Loucy (cell line): ENCODE results near the gene DNAJC22.
"Not testable (repeated sequence)": the region's sequence is repeated elsewhere in the genome, so short reads cannot be mapped to it uniquely, and the experiment has no call there.

ENCODE experiments used
- H2AFZ ChIP-seq: fragments of 200-600 bp; sonication (generic); 2 replicates; pipeline ENCODE4 v1.6.0; 2016; ENCODE audit warnings: antibody characterized with exemption, mild to moderate bottlenecking, low read length, moderate library complexity
- H3F3A ChIP-seq: fragments of 200-600 bp; 2 replicates; pipeline ENCODE4 v1.6.0; 2016; ENCODE audit warnings: antibody characterized with exemption, low read depth, mild to moderate bottlenecking
- H3K27me3 ChIP-seq: fragments of 200-600 bp; sonication (generic); 2 replicates; pipeline ENCODE4 v1.6.1; 2014; ENCODE audit warnings: low read length, mild to moderate bottlenecking; ENCODE audit not compliant: insufficient read depth, poor library complexity, severe bottlenecking
- H3K36me3 ChIP-seq: fragments of 200-600 bp; sonication (generic); 2 replicates; pipeline ENCODE4 v1.6.1; 2016; ENCODE audit warnings: low read length; ENCODE audit not compliant: insufficient read depth
- H3K4me1 ChIP-seq: fragments of 200-600 bp; sonication (generic); 2 replicates; pipeline ENCODE4 v1.5.1; 2014; ENCODE audit warnings: low read length, mild to moderate bottlenecking; ENCODE audit not compliant: insufficient read depth, poor library complexity, severe bottlenecking
- H3K4me2 ChIP-seq: fragments of 200-600 bp; sonication (generic); 2 replicates; pipeline ENCODE4 v1.6.0; 2014; ENCODE audit warnings: antibody characterized with exemption, low read length, low read depth, mild to moderate bottlenecking; ENCODE audit not compliant: poor library complexity, severe bottlenecking
- H3K4me3 ChIP-seq: fragments of 200-600 bp; sonication (generic); 2 replicates; pipeline ENCODE4 v1.5.1; 2014; ENCODE audit warnings: low read length, mild to moderate bottlenecking, mixed read lengths; ENCODE audit not compliant: poor library complexity, severe bottlenecking
- H3K79me2 ChIP-seq: fragments of 200-600 bp; sonication (generic); 2 replicates; pipeline ENCODE4 v1.6.1; 2014; ENCODE audit warnings: low read length; ENCODE audit not compliant: insufficient read depth
- H3K9ac ChIP-seq: fragments of 200-600 bp; sonication (generic); 2 replicates; pipeline ENCODE4 v1.6.0; 2014; ENCODE audit warnings: mild to moderate bottlenecking, low read depth, low read length, moderate library complexity; ENCODE audit not compliant: poor library complexity, severe bottlenecking
- H3K9me2 ChIP-seq: fragments of 200-600 bp; sonication (generic); replicated peaks from 2 replicates; pipeline ENCODE4 v1.6.1; 2016; ENCODE audit warnings: low read depth, low read length, mixed read lengths
- H3K9me3 ChIP-seq: fragments of 200-600 bp; sonication (generic); 2 replicates; pipeline ENCODE4 v1.6.1; 2014; ENCODE audit warnings: mild to moderate bottlenecking, antibody characterized with exemption, low read length, low read depth; ENCODE audit not compliant: insufficient read depth
- H4K20me1 ChIP-seq: fragments of 200-600 bp; sonication (generic); 2 replicates; pipeline ENCODE4 v1.6.0; 2014; ENCODE audit warnings: antibody characterized with exemption, low read length, mild to moderate bottlenecking; ENCODE audit not compliant: insufficient read depth, poor library complexity, severe bottlenecking
- EZH2phosphoT487 ChIP-seq: fragments of 200-600 bp; IDR thresholded peaks from 2 replicates; pipeline ENCODE4 v1.6.1; 2018; ENCODE audit warnings: antibody characterized with exemption, mild to moderate bottlenecking, moderate library complexity, borderline replicate concordance
- TF ChIP-seq, protein P1 (sequence below): fragments of 200-600 bp; sonication (generic); conservative IDR thresholded peaks from 2 replicates; pipeline ENCODE4 v1.5.1; 2014; ENCODE audit warnings: mild to moderate bottlenecking, antibody characterized with exemption, low read length

The DNAJC22 gene

GRCh38 chr12:49309386-49309785 lies 37.3 kb upstream of the DNAJC22 start:
- Histone ChIP-seq H4K20me1 (no peaks in the 10 kb centered on the region), H3K9me3 (no peaks in the 10 kb centered on the region), H3K4me3 (no peak overlapping the region), H3K9ac (no peak overlapping the region), H3K9me2 (no peaks in the 10 kb centered on the region), H3F3A (no peaks in the 10 kb centered on the region; the same call in 1 of the 2 replicates), H3K4me2 (no peak overlapping the region), H3K79me2 (no peaks in the 10 kb centered on the region), H2AFZ (no peak overlapping the region), H3K27me3 (no peaks in the 10 kb centered on the region), H3K36me3 (no peaks in the 10 kb centered on the region), H3K4me1 (no peaks in the 10 kb centered on the region)
- TF ChIP-seq, protein P1, sequence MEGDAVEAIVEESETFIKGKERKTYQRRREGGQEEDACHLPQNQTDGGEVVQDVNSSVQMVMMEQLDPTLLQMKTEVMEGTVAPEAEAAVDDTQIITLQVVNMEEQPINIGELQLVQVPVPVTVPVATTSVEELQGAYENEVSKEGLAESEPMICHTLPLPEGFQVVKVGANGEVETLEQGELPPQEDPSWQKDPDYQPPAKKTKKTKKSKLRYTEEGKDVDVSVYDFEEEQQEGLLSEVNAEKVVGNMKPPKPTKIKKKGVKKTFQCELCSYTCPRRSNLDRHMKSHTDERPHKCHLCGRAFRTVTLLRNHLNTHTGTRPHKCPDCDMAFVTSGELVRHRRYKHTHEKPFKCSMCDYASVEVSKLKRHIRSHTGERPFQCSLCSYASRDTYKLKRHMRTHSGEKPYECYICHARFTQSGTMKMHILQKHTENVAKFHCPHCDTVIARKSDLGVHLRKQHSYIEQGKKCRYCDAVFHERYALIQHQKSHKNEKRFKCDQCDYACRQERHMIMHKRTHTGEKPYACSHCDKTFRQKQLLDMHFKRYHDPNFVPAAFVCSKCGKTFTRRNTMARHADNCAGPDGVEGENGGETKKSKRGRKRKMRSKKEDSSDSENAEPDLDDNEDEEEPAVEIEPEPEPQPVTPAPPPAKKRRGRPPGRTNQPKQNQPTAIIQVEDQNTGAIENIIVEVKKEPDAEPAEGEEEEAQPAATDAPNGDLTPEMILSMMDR = no peak
- no peak for TF ChIP-seq EZH2phosphoT487

DNA sequence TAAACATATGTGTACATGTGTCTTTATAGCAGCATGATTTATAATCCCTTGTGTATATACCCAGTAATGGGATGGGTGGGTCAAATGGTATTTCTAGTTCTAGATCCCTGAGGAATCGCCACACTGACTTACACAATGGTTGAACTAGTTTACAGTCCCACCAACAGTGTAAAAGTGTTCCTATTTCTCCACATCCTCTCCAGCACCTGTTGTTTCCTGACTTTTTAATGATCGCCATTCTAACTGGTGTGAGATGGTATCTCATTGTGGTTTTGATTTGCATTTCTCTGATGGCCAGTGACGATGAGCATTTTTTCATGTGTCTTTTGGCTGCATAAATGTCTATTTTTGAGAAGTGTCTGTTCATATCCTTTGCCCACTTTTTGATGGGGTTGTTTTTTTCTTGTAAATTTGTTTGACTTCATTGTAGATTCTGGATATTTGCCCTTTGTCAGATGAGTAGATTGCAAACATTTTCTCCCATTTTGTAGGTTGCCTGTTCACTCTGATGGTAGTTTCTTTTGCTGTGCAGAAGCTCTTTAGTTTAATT lies 36.2 kb upstream of the DNAJC22 start:
- not testable (repeated sequence) for H3K4me2 ChIP-seq, H3K9me2 ChIP-seq, H3K9me3 ChIP-seq, H3K4me1 ChIP-seq, H4K20me1 ChIP-seq, H2AFZ ChIP-seq, H3K4me3 ChIP-seq, H3K36me3 ChIP-seq, H3F3A ChIP-seq, H3K9ac ChIP-seq, H3K79me2 ChIP-seq, H3K27me3 ChIP-seq

- Histone ChIP-seq H3K9me2 (no peaks in the 10 kb centered on the region), H3K27me3 (no peaks in the 10 kb centered on the region), H3K4me2 (no peak overlapping the region), H2AFZ (no peak overlapping the region), H3F3A (no peaks in the 10 kb centered on the region), H3K4me1 (no peaks in the 10 kb centered on the region), H3K9ac (no peak overlapping the region), H3K4me3 (no peak overlapping the region), H4K20me1 (no peaks in the 10 kb centered on the region), H3K79me2 (no peaks in the 10 kb centered on the region), H3K36me3 (no peaks in the 10 kb centered on the region), H3K9me3 (no peaks in the 10 kb centered on the region)
- TF ChIP-seq, protein P1 = no peak
- TF ChIP-seq EZH2phosphoT487 = no peak
Measured at GRCh38 chr12:49314811-49315210, 31.9 kb upstream of the DNAJC22 start.

GRCh38 chr12:49317118-49317517 lies 29.6 kb upstream of the DNAJC22 start:
- H3K4me2 ChIP-seq, H4K20me1 ChIP-seq, H3K9me3 ChIP-seq, H3K27me3 ChIP-seq, H3K36me3 ChIP-seq, H3K9me2 ChIP-seq, H3K9ac ChIP-seq, H3K4me1 ChIP-seq, H3F3A ChIP-seq, H3K79me2 ChIP-seq, H2AFZ ChIP-seq, H3K4me3 ChIP-seq: not testable (repeated sequence)

- peaks cover 29% of the 10 kb centered on the region for H3K79me2 ChIP-seq
- H3K9me3 ChIP-seq, H3K9me2 ChIP-seq, H3K4me3 ChIP-seq, H3K4me2 ChIP-seq, H3K27me3 ChIP-seq, H2AFZ ChIP-seq, H4K20me1 ChIP-seq, H3K36me3 ChIP-seq, H3K9ac ChIP-seq, H3F3A ChIP-seq: not testable (repeated sequence)
- peaks cover 19% of the 10 kb centered on the region for H3K4me1 ChIP-seq
Measured at GRCh38 chr12:49320411-49321103, 26.1 kb upstream of the DNAJC22 start.
